Activated T-cell treated with anti-CD3 and anti-CD28 coated beads, Interleukin-2, amount 50 U/mL, for 24 hours (primary cell): ENCODE data around the gene PDC.
"Not testable (repeated sequence)": the region's sequence is repeated elsewhere in the genome, so short reads cannot be mapped to it uniquely, and the experiment has no call there.

Source experiments
- DNase-seq: peaks from one replicate; pipeline ENCODE4 v3.0.0-alpha.2; 2020
- H3K27ac Mint-ChIP-seq: 2 replicates; pipeline ENCODE4 v1.8.0; 2020; ENCODE audit warnings: mild to moderate bottlenecking, mixed read lengths
- H3K27me3 Mint-ChIP-seq: 2 replicates; pipeline ENCODE4 v1.8.0; 2020; ENCODE audit warnings: mixed read lengths
- H3K36me3 Mint-ChIP-seq: 2 replicates; pipeline ENCODE4 v1.8.0; 2020; ENCODE audit warnings: low read depth, mixed read lengths
- H3K4me1 Mint-ChIP-seq: 2 replicates; pipeline ENCODE4 v1.8.0; 2020; ENCODE audit warnings: low read depth, mixed read lengths
- H3K4me3 Mint-ChIP-seq: 2 replicates; pipeline ENCODE4 v1.8.0; 2020; ENCODE audit warnings: mild to moderate bottlenecking, moderate library complexity, mixed read lengths
- H3K9me3 Mint-ChIP-seq: 2 replicates; pipeline ENCODE4 v1.8.0; 2020; ENCODE audit warnings: mixed read lengths

Gene PDC

DNA sequence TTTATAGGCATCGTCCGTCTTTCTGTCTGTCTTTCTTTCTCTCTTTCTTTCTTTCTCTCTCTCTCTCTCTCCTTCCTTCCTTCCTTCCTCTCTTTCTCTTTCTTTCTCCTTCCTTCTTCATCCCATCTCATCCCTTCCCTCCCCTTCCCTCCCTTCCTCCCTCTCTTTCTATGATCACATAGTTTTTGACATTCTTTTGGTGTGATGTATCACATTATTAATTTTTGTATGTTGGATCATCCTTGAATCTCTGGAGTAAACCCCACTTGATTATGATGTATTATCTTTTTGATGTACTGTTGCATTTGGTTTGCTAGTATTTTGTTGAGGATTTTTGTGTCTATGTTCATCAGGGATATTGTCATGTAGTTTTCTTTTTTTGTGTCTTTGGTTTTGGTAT is 59.5 kb downstream of the PDC start:
- not testable (repeated sequence) for H3K27me3 Mint-ChIP-seq, H3K4me1 Mint-ChIP-seq, H3K4me3 Mint-ChIP-seq, H3K27ac Mint-ChIP-seq, DNase-seq, H3K9me3 Mint-ChIP-seq
- peaks cover 66% of the 10 kb centered on the region for H3K36me3 Mint-ChIP-seq
